Naive thymus-derived CD4-positive, alpha-beta T cell (primary cell): ENCODE data around the gene TMEM94. TPM values are rescaled to one million over a fixed set of nuclear protein-coding genes. Genes with fewer than 3 reads are reported as not detected.
"Not testable (repeated sequence)": the region's sequence is repeated elsewhere in the genome, so short reads cannot be mapped to it uniquely, and the experiment has no call there.

Experiments
- ATAC-seq: fragments of 150-1000 bp; cut with Tn5 transposase; 2 replicates; pipeline ENCODE4 v1.10.0; 2021; ENCODE audit warnings: mild to moderate bottlenecking, moderate library complexity
- CTCF ChIA-PET: fragments of 350-600 bp; sonication (Branson Sonifier 250); formaldehyde crosslinking; loops from one replicate; lab custom pipeline; 2021; ENCODE audit warnings: antibody characterized with exemption; lab: Charles Lee
- POLR2A ChIA-PET: fragments of 350-600 bp; sonication (Branson Sonifier 250); formaldehyde crosslinking; loops from one replicate; lab custom pipeline; 2021; ENCODE audit warnings: antibody characterized with exemption, inconsistent platforms; lab: Charles Lee
- DNase-seq, 9 donors: peaks; one replicate each; pipeline versions ENCODE4 v3.0.0 to v3.0.0-alpha.2; 2020 to 2022; ENCODE audit warnings: mixed read lengths in 1 of 9
- H3K27ac ChIP-seq: one replicate; pipeline ENCODE4 v1.7.0; 2013; ENCODE audit warnings: mild to moderate bottlenecking, low read depth, low read length, moderate library complexity
- H3K27me3 ChIP-seq, 2 donors: one replicate each; pipeline ENCODE4 v1.7.0; 2013; ENCODE audit warnings: low read length in 2 of 2, mild to moderate bottlenecking in 2 of 2, moderate library complexity in 2 of 2; ENCODE audit not compliant: control insufficient read depth in 2 of 2, insufficient read depth in 2 of 2
- H3K36me3 ChIP-seq, 3 experiments: 1 replicate in 2 of 3; 2 replicates in 1 of 3; pipeline ENCODE4 v1.7.0; 2013; ENCODE audit warnings: low read length in 3 of 3, mild to moderate bottlenecking in 3 of 3, moderate library complexity in 1 of 3; ENCODE audit not compliant: insufficient read depth in 3 of 3, control insufficient read depth in 2 of 3
- H3K4me1 ChIP-seq, 2 donors: one replicate each; pipeline ENCODE4 v1.7.0; 2013; ENCODE audit warnings: low read length in 2 of 2, mild to moderate bottlenecking in 2 of 2, moderate library complexity in 1 of 2; ENCODE audit not compliant: control insufficient read depth in 2 of 2, insufficient read depth in 2 of 2
- H3K4me3 ChIP-seq: 2 replicates; pipeline ENCODE4 v1.7.0; 2013; ENCODE audit warnings: mild to moderate bottlenecking, low read length
- H3K9me3 ChIP-seq, 3 experiments: 1 replicate in 2 of 3; 2 replicates in 1 of 3; pipeline ENCODE4 v1.7.0; 2013; ENCODE audit warnings: low read length in 3 of 3; ENCODE audit not compliant: control insufficient read depth in 2 of 3
- H3K27ac Mint-ChIP-seq, 9 donors: one replicate each; pipeline ENCODE4 v1.8.0; 2020 to 2022; ENCODE audit warnings: mixed read lengths in 9 of 9, mild to moderate bottlenecking in 8 of 9, moderate library complexity in 5 of 9, inconsistent platforms in 2 of 9
- H3K27me3 Mint-ChIP-seq, 5 donors: one replicate each; pipeline ENCODE4 v1.8.0; 2021 to 2022; ENCODE audit warnings: mixed read lengths in 5 of 5, mild to moderate bottlenecking in 1 of 5
- H3K36me3 Mint-ChIP-seq, 5 donors: one replicate each; pipeline ENCODE4 v1.8.0; 2020 to 2022; ENCODE audit warnings: mixed read lengths in 5 of 5, mild to moderate bottlenecking in 3 of 5, inconsistent platforms in 1 of 5
- H3K4me1 Mint-ChIP-seq, 7 donors: one replicate each; pipeline ENCODE4 v1.8.0; 2020 to 2022; ENCODE audit warnings: mixed read lengths in 7 of 7, mild to moderate bottlenecking in 3 of 7, inconsistent platforms in 1 of 7
- H3K4me3 Mint-ChIP-seq, 10 donors: one replicate each; pipeline ENCODE4 v1.8.0; 2020 to 2022; ENCODE audit warnings: mild to moderate bottlenecking in 10 of 10, mixed read lengths in 10 of 10, moderate library complexity in 6 of 10, inconsistent platforms in 2 of 10
- H3K9me3 Mint-ChIP-seq, 11 donors: one replicate each; pipeline ENCODE4 v1.8.0; 2020 to 2022; ENCODE audit warnings: mixed read lengths in 11 of 11, mild to moderate bottlenecking in 4 of 11, inconsistent platforms in 1 of 11, moderate library complexity in 1 of 11
- intact Hi-C, 2 donors: fragments of 100-400 bp; cut with micrococcal nuclease; formaldehyde crosslinking; loops; one replicate each; pipeline ENCODE4 v1.15.1; 2023
- polyA plus RNA-seq, 2 donors: library from polyadenylated mRNA; unstranded; fragments of 300-500 nt; fragmentation: Illumina TruSeq; gene quantifications; one replicate each; pipeline ENCODE4 v1.2.3, GENCODE V29; 2021
- total RNA-seq, 6 experiments: library from RNA in 5 of 6; stranded (reverse) in 5 of 6; gene quantifications; 1 replicate in 5 of 6; 2 replicates in 1 of 6; pipeline ENCODE4 v1.2.3 and lab custom pipeline; 2021 to 2026

The TMEM94 gene
- total and polyA plus RNA-seq, 7 experiments from 2014 or later, result 11.7 to 97.2 (median 77.1) TPM

DNA sequence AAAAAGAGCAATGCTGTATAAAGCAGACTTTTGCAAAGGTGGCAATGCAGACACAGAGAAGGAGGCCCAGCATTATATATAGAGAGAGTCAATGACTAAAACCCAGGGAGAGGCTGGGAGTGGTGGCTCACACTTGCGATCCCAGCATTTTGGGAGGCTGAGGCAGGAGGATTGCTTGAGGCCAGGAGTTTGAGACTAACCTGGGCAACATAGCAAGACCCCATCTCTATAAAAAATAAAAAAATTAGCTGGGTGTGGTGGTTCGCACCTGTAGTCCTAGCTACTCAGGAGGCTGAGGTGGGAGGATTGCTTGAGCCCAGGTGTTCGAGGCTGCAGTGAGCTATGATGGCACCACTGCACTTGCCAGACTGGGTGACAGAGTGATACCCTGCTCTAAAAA lies 1.8 kb upstream of the TMEM94 start:
- peaks cover 10% of the 10 kb centered on the region in 2 donors for H3K4me1 ChIP-seq
- POLR2A ChIA-PET, result interaction anchor here (3.7 kb wide), 1 partner anchor 33 kb away, joined by 28 read pairs; no protein-coding TSS in a partner anchor
- H3K27ac ChIP-seq, H3K36me3 Mint-ChIP-seq, H3K9me3 ChIP-seq, intact Hi-C loops, H3K27me3 Mint-ChIP-seq, H3K36me3 ChIP-seq, DNase-seq, H3K27me3 ChIP-seq, H3K4me3 ChIP-seq, H3K9me3 Mint-ChIP-seq, ATAC-seq: not testable (repeated sequence)
- Mint-ChIP-seq H3K27ac (peak overlapping the region in 3 of 9 donors; percentile 43 to 53 (median 49)), H3K4me1 (peaks cover 17 to 35% (median 27%) of the 10 kb centered on the region in 7 donors), H3K4me3 (peak overlapping the region in 4 of 10 donors; percentile 13 to 32 (median 22))
- CTCF ChIA-PET, result interaction anchor here (1.2 kb wide), 1 partner anchor 62 kb away, joined by 3 read pairs; the partner anchor contains the start of gene TSEN54

DNA sequence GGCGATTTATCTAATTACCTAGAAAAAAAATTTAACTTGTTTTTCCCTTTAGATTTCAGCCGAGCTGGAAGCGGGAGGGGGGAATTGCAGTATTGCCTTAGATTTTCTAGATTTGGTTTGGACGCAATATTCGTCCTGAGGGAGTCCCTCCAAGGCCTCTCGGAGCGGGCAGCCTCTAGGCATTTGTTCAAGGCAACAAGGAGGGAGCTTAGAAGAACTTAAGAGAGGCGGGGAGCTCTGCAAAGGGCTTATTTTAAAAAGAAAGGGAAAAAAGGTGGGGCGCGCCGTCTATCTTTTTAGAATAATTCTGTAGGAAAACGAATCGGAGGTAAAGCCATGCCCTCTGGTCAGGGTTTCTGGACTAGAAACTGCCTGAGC lies 407 bp upstream of the TMEM94 start:
- ATAC-seq, result peak; percentile 18
- Mint-ChIP-seq H3K4me1 (peaks cover 25 to 42% (median 34%) of the 10 kb centered on the region in 7 donors), H3K4me3 (peak overlapping the region; percentile 92 to 99 (median 94)), H3K27ac (peak overlapping the region; percentile 84 to 99 (median 93)), H3K27me3 (no peaks in the 10 kb centered on the region), H3K9me3 (no peaks in the 10 kb centered on the region), H3K36me3 (no peaks in the 10 kb centered on the region)
- Histone ChIP-seq H3K27me3 (no peaks in the 10 kb centered on the region), H3K4me3 (peak overlapping the region; percentile 99), H3K27ac (peak overlapping the region; percentile 74), H3K9me3 (no peaks in the 10 kb centered on the region), H3K4me1 (peaks cover 10% of the 10 kb centered on the region in 2 donors), H3K36me3 (peaks cover 0 to 5% (median 0%) of the 10 kb centered on the region in 3 experiments)
- no peak for DNase-seq
- POLR2A ChIA-PET, result interaction anchor here (0.6 to 3.7 kb wide), 17 partner anchors 26 to 399 kb away, joined by 3 to 28 read pairs (median 4); partner anchors contain the start of genes GGA3, GRB2, MIF4GD and MRPS7
- intact Hi-C loops, result loop anchor here (1.0 to 2.0 kb wide), 14 partner anchors 9 to 583 kb away; partner anchors contain the start of genes GGA3 (in 2 of the 2), GRB2 (in 2 of the 2), MRPS7 (in 2 of the 2) and SLC25A19 (in 2 of the 2)
- CTCF ChIA-PET, result interaction anchor here (0.6 to 1.2 kb wide), 8 partner anchors 11 to 298 kb away, joined by 3 to 6 read pairs (median 3); no protein-coding TSS in a partner anchor

DNA sequence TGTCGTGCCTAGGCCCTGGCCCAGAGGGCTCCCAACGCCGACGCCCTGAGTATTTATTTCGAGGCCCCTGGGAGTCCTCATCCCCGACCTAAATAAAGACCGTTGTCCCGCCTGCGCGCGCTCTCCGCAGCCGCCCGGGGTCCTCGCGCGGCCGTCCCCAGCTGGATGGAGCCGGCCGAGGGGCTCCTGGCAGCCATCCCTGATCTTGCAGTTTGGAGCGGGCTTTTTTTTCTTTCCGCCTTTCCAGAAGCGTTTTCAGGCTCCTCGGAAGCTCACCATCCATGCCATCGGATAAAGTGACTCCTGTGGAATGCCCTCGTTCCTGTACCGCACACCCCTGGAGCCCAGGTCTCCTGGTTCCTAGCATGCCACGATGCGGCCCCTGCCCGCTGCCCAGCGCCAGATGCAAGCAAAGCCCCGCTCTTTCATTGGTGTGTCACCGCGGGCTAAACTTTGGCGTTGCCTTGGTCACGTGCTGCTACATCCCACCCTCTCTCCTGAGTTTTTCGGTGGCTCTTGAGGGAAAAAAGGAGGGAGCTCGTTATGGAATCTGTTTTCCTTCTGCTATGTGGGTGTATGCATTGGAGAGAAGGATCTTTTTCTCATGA lies 716 bp downstream of the TMEM94 start:
- Histone ChIP-seq H3K27me3 (no peaks in the 10 kb centered on the region), H3K36me3 (peaks cover 0 to 5% (median 0%) of the 10 kb centered on the region in 3 experiments), H3K9me3 (no peaks in the 10 kb centered on the region), H3K27ac (peak overlapping the region; percentile 74), H3K4me3 (peak overlapping the region; percentile 99), H3K4me1 (peaks cover 10% of the 10 kb centered on the region in 2 donors)
- intact Hi-C loops, result loop anchor here (2.0 kb wide), 3 partner anchors 30 to 196 kb away; partner anchors contain the start of genes GGA3 (in 1 of the 2) and MRPS7 (in 1 of the 2)
- POLR2A ChIA-PET, result interaction anchor here (0.6 to 3.7 kb wide), 10 partner anchors 10 to 323 kb away, joined by 3 to 28 read pairs (median 4); partner anchors contain the start of genes NUP85, SLC25A19 and TSEN54
- CTCF ChIA-PET, result interaction anchor here (0.8 to 1.2 kb wide), 3 partner anchors 57 to 296 kb away, joined by 3 to 6 read pairs (median 3); no protein-coding TSS in a partner anchor
- Mint-ChIP-seq H3K27ac (peak overlapping the region; percentile 63 to 99 (median 90)), H3K4me3 (peak overlapping the region; percentile 92 to 99 (median 94)), H3K9me3 (no peaks in the 10 kb centered on the region), H3K4me1 (peaks cover 25 to 42% (median 34%) of the 10 kb centered on the region in 7 donors), H3K36me3 (no peaks in the 10 kb centered on the region), H3K27me3 (no peaks in the 10 kb centered on the region)
- DNase-seq (peak in 3 of 9 donors; percentile 11 to 27 (median 18)), ATAC-seq (no peak)

- POLR2A ChIA-PET, result interaction anchor here (1.4 kb wide), 1 partner anchor 39 kb away, joined by 3 read pairs; no protein-coding TSS in a partner anchor
- peaks cover 0 to 5% (median 0%) of the 10 kb centered on the region in 3 experiments for H3K36me3 ChIP-seq
- peaks cover 0 to 3% (median 3%) of the 10 kb centered on the region in 5 donors for H3K36me3 Mint-ChIP-seq
- CTCF ChIA-PET, result interaction anchor here (0.9 kb wide), 1 partner anchor 28 kb away, joined by 3 read pairs; no protein-coding TSS in a partner anchor
- H3K9me3 Mint-ChIP-seq, result no peaks in the 10 kb centered on the region
- peak overlapping the region in 1 of 9 donors; percentile 18 for H3K27ac Mint-ChIP-seq
- peak overlapping the region in 1 of 10 donors; percentile 27 for H3K4me3 Mint-ChIP-seq
- no peaks in the 10 kb centered on the region for H3K9me3 ChIP-seq
- ATAC-seq, result no peak
- no peak overlapping the region for H3K27ac ChIP-seq
- H3K4me1 ChIP-seq, result peaks cover 10% of the 10 kb centered on the region in 2 donors
- no peaks in the 10 kb centered on the region for H3K27me3 Mint-ChIP-seq
- no peak for DNase-seq
- H3K27me3 ChIP-seq, result no peaks in the 10 kb centered on the region
- intact Hi-C loops, result no loop called here
- H3K4me1 Mint-ChIP-seq, result peaks cover 26 to 53% (median 44%) of the 10 kb centered on the region in 7 donors
- H3K4me3 ChIP-seq, result no peak overlapping the region
Observed at GRCh38 chr17:75459246-75459589, 2.8 kb downstream of the TMEM94 start.

- Histone ChIP-seq H3K27me3 (no peaks in the 10 kb centered on the region), H3K9me3 (no peaks in the 10 kb centered on the region), H3K27ac (no peak overlapping the region), H3K4me3 (no peak overlapping the region), H3K4me1 (peaks cover 10% of the 10 kb centered on the region in 2 donors), H3K36me3 (peaks cover 0 to 5% (median 0%) of the 10 kb centered on the region in 3 experiments)
- Mint-ChIP-seq H3K27me3 (no peaks in the 10 kb centered on the region), H3K4me1 (peaks cover 23 to 54% (median 44%) of the 10 kb centered on the region in 7 donors), H3K4me3 (peak overlapping the region in 1 of 10 donors; percentile 42), H3K9me3 (no peaks in the 10 kb centered on the region), H3K27ac (peak overlapping the region in 2 of 9 donors; percentile 11 to 18), H3K36me3 (peaks cover 0 to 5% (median 3%) of the 10 kb centered on the region in 5 donors)
- ATAC-seq (peak; percentile 40), DNase-seq (no peak)
- intact Hi-C loops, result no loop called here
- ChIA-PET POLR2A (interaction anchor here (1.4 kb wide), 1 partner anchor 38 kb away, joined by 3 read pairs; no protein-coding TSS in a partner anchor), CTCF (interaction anchor here (0.6 to 0.9 kb wide), 5 partner anchors 13 to 196 kb away, joined by 3 to 7 read pairs (median 4); no protein-coding TSS in a partner anchor)
Observed at GRCh38 chr17:75459590-75460267, 3.3 kb downstream of the TMEM94 start.

DNA sequence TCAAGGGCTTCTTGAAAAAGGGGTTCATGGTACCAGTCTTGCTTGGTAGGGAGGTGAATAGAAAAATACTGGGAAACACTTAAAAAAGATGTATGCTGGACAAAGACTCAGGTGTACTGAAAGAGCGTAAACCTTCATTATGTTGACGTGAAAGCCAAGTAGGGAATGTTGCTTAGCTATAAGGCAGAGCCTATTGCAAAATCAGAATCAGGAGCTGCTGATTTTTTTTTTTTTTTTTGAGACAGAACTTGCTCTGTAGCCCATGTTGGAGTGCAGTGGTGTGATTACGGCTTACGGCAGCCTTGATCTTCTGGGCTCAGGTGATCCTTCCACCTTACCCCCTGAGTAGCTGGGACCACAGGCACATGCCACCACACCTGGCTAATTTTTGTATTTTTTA lies 3.9 kb downstream of the TMEM94 start:
- Histone ChIP-seq H3K27me3 (no peaks in the 10 kb centered on the region), H3K27ac (no peak overlapping the region), H3K4me3 (no peak overlapping the region), H3K36me3 (peaks cover 0 to 5% (median 0%) of the 10 kb centered on the region in 3 experiments), H3K9me3 (no peaks in the 10 kb centered on the region), H3K4me1 (peaks cover 10% of the 10 kb centered on the region in 2 donors)
- H3K9me3 Mint-ChIP-seq, result no peaks in the 10 kb centered on the region
- H3K27ac Mint-ChIP-seq, result peak overlapping the region in 1 of 9 donors; percentile 11
- no peak overlapping the region for H3K4me3 Mint-ChIP-seq
- ChIA-PET CTCF (interaction anchor here (0.6 to 0.7 kb wide), 4 partner anchors 12 to 197 kb away, joined by 3 to 7 read pairs (median 4); no protein-coding TSS in a partner anchor), POLR2A (no interaction called here)
- H3K27me3 Mint-ChIP-seq, result no peaks in the 10 kb centered on the region
- intact Hi-C loops, result no loop called here
- ATAC-seq (no peak), DNase-seq (no peak)
- peaks cover 26 to 58% (median 43%) of the 10 kb centered on the region in 7 donors for H3K4me1 Mint-ChIP-seq
- H3K36me3 Mint-ChIP-seq, result peaks cover 0 to 5% (median 3%) of the 10 kb centered on the region in 5 donors
